NCI-H2171 treated with DMSO at 0.1 percent for 48 hours (cell line): ENCODE data around the gene WFIKKN2.
"Not testable (repeated sequence)": the region's sequence is repeated elsewhere in the genome, so short reads cannot be mapped to it uniquely, and the experiment has no call there.

ENCODE experiments used
- DNase-seq: peaks from one replicate; lab custom pipeline; 2025; lab: John Stamatoyannopoulos, UW

Gene WFIKKN2

DNA sequence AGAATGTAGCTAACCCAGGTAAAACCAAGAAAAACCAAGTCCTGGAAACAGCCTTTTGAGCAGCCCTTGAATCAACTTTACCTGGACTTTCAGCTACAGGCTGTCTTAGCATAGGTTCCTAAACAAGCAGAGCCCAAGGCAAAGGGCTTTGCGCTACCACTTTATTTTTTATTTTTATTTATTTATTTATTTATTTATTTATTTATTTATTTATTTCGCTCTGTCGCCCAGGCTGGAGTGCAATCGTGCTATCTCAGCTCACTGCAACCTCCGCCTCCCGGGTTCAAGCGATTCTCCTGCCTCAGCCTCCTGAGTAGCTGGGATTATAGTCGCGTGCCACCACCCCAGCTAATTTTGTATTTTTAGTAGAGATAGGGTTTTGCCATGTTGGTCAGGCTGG lies 41.7 kb downstream of the WFIKKN2 start:
- not testable (repeated sequence) for DNase-seq

DNA sequence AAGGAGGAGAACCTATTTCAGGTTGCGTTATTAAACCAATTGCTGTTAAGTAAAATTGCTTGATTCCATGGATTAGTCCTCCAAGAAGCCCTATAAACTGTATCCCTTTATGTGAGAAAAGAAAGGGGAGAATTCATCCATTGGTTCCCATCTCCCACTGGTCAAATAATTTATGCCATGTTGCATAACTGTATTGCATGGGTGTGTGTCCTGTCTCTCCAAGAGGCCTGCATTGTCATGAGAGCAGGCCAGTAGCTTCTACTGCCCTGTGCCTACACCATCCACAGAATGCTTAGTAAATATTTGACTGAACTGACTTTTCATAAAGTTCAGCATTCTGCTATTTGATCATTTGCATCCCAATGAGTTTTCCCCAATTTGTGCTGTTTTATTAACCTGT lies 42.5 kb downstream of the WFIKKN2 start:
- DNase-seq: no peak

DNA sequence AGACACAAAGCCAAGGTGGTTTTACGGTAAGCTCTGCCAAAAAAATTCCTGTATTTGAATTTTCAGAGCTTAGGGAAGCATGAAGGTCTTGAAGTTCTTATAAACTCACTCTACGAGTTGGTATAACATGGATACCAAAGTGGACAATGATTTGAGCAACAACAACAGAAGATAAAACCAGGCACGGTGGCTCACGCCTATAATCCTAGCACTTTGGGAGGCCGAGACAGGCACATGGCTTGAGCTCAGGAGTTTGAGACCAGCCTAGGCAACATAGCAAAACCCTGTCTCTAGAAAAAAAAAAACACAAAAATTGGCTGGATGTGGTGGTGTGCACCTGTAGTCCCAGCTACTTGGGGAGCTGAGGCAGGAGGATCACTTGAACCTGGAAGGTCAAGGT lies 43.7 kb downstream of the WFIKKN2 start:
- no peak for DNase-seq

DNA sequence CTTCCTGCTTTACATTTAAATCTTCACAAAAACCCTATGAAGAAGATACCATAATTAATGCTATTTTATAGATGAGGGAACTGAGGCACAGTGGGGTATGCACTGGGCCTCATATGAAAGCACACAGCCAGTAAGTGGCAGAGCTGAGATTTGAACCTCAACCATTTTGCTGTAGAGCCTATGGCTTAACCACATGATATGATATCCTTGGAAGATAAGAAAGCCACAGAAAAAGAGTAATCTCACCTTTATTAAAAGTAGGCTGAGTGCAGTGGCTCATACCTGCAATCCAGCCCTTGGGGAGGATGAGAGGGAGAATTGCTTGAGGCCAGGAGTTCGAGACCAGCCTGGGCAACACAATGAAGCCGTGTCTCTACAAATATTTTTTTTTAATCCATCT lies 45.8 kb downstream of the WFIKKN2 start:
- no peak for DNase-seq

DNA sequence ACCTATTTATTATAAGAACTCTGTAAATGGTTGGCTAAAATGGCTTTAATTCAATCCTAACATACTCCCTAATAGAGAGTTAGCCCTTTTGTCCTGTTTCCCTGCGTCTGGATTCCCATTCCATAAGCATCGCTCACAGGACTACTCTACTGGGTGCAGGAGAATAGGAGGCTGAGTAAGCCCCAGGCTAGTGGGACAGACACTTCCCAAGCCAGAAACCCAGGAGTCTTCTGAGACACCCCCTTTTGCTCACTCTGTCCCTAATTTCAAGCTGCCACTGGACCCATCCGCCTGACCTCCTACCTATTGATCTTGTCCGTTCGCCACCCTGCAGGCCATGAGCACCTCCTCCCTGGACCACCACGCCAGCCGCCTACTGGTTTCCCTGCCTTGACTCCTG lies 47.5 kb downstream of the WFIKKN2 start:
- DNase-seq: no peak

DNA sequence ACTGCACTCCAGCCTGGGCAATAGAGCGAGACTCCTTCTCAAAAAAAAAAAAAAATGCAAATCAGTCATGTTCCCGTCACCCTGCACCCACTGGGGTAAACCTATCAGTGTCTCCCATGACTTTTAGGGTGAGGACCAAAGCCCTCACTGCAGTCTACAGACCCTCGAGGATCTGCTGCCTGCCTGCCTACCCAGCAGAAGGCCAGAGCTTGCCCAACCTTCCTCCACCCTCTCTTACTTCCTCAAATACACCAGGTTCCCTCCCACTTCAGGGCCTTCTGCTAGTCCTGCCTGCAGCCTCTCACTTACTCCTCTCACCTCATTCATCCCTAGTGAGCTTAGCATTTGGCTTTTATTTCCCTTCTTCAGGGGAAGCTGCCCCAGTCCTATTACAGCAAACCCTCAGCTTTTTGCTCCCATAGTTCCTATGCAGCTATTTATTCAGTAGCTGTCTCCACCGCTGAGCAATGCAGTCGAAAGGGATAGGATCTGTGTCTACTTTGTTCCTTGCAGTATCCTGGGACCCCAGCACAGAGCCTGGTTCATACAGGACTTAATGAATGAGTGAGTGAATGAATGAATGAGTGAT lies 48.6 kb downstream of the WFIKKN2 start:
- no peak for DNase-seq

DNA sequence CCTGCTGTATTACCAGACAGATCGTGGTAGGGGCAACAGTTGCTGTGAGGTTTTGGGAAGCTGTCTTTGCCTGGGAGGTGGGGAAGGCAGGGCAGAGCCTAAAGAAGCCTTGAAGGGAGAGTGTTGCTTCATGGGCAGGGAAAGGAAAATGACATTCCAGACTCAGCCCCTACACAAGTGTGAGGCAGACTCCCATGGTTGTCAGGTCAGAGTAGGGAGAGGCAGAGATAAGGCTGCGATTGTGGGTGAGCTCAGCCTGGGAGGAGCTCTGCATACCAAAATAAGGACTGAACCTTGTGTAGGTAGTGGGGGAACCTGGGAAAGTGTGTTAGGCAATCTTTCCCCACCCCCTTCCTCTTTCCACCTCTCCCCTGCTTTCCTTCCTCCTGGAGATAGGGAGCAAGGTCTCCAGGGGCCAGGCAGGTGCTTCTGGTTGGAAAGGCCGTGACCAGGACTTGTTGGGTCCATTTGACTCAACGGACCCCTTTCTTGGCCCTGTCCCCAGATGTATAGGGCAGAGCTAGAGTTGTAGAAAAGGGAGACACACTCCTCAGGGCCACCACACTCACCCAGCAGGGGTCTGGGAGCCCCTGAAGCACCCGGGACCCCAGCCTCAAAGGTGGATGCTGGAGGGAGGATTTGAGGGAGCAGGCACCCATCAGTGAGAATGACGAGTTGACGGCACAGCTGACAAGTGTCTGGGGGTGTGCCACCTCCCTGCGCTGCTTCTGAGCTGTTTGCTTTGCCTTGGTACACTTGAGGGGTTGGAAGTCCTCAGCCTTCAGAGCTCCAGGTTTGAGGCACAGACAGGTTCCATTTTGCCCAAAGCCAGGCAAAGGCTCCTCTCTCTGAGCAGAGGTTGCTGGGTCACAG lies 49.3 kb downstream of the WFIKKN2 start:
- DNase-seq: no peak

DNA sequence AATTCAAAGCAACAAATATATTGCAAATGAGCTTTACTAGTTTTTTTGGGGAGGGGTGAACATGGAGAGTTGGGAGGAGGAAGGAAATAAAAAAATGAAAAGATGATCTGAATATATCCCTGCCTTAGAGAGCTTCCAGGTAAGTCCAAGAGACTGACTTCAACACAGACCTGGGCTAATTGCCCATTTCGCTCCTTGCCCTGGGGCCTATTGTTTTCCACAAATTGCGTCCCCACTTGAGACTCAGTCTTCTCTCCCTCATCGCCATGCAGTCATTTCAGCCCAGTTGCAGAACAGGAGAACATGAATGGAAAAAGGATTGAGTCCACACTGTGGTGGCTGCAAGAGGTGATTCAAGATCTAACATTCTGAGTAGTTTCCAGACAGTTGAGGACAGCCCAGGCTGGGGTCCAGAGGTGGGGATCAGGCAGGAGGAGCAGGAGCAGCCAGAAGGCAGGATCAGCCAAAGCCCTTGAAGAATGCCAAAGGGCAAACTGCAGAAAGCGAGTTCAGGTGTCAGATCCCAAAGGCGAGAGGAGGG lies 52.4 kb downstream of the WFIKKN2 start:
- DNase-seq: no peak

DNA sequence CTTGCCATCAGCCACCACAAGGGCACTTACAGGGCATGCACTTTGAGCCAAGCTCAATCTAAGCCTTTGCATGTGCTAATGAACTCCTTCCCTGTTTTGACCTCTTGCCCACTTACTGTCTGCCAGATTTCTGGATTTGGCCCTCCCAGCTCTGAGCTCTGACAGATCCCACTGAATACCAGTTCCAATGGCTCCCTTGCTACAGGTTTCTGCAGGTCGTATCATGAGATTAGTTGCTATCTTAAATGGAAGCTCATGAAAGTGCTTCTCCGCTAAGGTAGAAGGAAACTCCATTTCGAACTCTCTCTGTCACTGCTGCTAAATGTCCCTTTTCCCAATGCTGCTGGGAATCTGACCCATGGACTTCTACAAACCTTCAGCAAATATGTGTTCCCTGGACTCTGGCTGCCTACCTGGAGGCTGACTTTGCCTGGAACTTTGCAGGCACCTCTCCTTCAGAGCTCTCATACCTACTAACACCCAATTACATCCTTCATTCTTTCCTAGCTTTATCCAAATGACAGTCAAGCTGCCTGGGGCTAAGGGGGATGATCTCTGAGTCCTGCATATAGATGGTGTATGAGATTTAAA lies 54.2 kb downstream of the WFIKKN2 start:
- no peak for DNase-seq

DNA sequence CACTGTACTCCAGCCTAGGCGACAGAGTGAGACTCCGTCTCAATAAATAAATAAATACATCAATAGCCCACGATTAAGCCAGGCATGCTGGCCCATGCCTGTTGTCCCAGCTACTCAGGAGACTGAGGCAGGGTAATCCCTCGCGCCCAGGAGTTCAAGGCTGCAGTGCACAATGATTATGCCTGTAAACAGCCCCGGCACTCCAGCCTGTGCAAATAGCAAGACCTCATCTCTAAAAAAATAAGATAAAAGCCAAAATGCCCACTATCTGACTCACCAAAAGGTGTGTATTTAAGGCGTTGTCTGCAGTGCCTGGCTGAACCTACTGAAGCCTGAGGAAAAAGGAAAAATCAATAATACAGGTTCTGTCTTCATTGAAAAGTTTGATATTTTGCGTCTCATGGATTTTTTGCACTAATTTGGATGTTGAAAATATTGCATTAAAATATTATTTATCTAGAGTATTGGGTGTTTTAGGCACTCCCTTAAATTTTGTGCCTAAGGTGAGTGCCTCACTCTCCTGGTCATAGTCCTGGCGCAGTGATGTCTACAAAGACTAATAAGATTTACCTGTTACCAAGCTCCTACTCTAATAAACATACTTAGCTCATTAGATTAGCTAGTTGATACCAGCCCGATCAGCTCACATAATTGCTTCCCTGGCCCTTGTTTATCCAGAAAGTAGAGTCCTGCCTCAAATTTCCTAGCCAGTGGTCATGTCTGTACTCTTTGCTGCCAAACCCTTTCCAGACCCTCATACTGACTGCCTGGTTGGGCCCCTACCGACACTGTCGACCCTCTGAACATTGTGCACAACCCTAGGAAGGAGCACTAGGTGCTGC lies 55.5 kb downstream of the WFIKKN2 start:
- no peak for DNase-seq

DNA sequence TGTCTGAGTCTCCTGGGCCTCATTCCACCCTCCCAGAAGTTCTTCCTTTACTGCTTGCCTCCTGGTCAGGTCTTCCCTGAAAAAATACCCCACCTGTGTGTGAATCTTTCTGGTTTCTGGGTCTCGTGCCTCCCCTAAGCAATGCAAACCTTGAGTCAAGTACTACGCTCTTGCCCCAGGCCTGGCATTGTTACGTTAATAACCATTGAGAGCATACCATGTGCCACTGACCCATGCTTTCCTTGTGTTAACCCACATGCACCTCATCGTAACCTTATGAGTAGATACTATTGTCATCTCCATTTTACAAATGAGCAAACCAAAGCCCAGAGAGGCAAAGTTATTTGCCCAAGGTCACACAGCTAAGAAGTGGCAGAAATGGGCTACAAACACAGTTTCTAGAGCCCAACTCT lies 56.2 kb downstream of the WFIKKN2 start:
- no peak for DNase-seq
